NK-92 (cell line): ENCODE results near the gene GSTM3.
"Not testable (repeated sequence)": the region's sequence is repeated elsewhere in the genome, so short reads cannot be mapped to it uniquely, and the experiment has no call there.

Experiments
- DNase-seq: peaks from one replicate; lab custom pipeline; 2025; ENCODE audit not compliant: unreplicated experiment; lab: John Stamatoyannopoulos, UW

The GSTM3 gene

GRCh38 chr1:109776206-109776835 lies 35.5 kb upstream of the GSTM3 start:
- no peak for DNase-seq

GRCh38 chr1:109775398-109775797 lies 34.6 kb upstream of the GSTM3 start:
- DNase-seq = no peak

GRCh38 chr1:109773900-109774485 lies 33.2 kb upstream of the GSTM3 start:
- no peak for DNase-seq

- DNase-seq = no peak
These were observed 32.5 kb upstream of the GSTM3 start for GRCh38 chr1:109773203-109773899.

- no peak for DNase-seq
These were observed 31.9 kb upstream of the GSTM3 start for GRCh38 chr1:109772658-109773202.

- DNase-seq = no peak
These were observed 31.1 kb upstream of the GSTM3 start for GRCh38 chr1:109771712-109772657.

GRCh38 chr1:109770331-109771095 lies 29.7 kb upstream of the GSTM3 start:
- DNase-seq = no peak

GRCh38 chr1:109769330-109770078 lies 28.7 kb upstream of the GSTM3 start:
- no peak for DNase-seq

- no peak for DNase-seq
These were observed 28.0 kb upstream of the GSTM3 start for GRCh38 chr1:109768820-109769219.

- no peak for DNase-seq
These were observed 27.5 kb upstream of the GSTM3 start for GRCh38 chr1:109768335-109768650.

- DNase-seq = no peak
These were observed 26.9 kb upstream of the GSTM3 start for GRCh38 chr1:109767637-109768334.

- not testable (repeated sequence) for DNase-seq
These were observed 26.3 kb upstream of the GSTM3 start for GRCh38 chr1:109766991-109767636.

GRCh38 chr1:109765896-109766615 lies 25.2 kb upstream of the GSTM3 start:
- DNase-seq = no peak

GRCh38 chr1:109765483-109765815 lies 24.6 kb upstream of the GSTM3 start:
- DNase-seq = no peak

- no peak for DNase-seq
These were observed 24.0 kb upstream of the GSTM3 start for GRCh38 chr1:109764561-109765482.

GRCh38 chr1:109763646-109764415 lies 23.0 kb upstream of the GSTM3 start, which contains the start of gene EPS8L3:
EPS8L3 (minus strand) TSS chr1:109763923; CDS start chr1:109761749, 2,174 bp downstream.
- DNase-seq = no peak
